ENCODE results near the gene SRSF4.

DNA sequence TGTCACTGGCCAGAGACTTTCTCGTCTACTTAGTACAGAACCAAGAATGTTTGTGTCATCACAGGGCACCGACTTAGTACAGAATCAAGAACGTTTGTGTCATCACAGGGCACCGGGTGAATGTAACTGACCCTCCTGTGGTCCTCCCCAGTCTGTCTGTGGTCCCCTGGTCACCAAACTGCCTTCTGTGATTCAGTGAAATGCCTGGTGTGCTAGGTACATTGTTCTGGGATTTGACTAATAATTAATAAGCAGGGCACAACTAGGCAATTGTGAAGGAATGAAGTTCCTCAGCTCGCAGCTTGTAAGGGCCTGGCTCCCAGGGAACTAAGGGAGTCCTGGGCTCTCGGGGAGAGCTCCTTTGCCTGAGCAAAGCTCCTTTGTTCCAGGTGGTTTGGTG is 41.8 kb upstream of the SRSF4 start:
- TF ChIP-seq, protein P1, sequence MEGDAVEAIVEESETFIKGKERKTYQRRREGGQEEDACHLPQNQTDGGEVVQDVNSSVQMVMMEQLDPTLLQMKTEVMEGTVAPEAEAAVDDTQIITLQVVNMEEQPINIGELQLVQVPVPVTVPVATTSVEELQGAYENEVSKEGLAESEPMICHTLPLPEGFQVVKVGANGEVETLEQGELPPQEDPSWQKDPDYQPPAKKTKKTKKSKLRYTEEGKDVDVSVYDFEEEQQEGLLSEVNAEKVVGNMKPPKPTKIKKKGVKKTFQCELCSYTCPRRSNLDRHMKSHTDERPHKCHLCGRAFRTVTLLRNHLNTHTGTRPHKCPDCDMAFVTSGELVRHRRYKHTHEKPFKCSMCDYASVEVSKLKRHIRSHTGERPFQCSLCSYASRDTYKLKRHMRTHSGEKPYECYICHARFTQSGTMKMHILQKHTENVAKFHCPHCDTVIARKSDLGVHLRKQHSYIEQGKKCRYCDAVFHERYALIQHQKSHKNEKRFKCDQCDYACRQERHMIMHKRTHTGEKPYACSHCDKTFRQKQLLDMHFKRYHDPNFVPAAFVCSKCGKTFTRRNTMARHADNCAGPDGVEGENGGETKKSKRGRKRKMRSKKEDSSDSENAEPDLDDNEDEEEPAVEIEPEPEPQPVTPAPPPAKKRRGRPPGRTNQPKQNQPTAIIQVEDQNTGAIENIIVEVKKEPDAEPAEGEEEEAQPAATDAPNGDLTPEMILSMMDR (IDR thresholded peaks at IDR 0.05 in 2 of 3, conservative IDR thresholded peaks at IDR 0.05 in 1 of 3; ENCODE audit: borderline replicate concordance in 1 of 3, insufficient read depth in 1 of 3, low read depth in 2 of 3, low read length in 2 of 3) = no peak
- no peak for TF ChIP-seq EZH2 (IDR thresholded peaks at IDR 0.05)
- no peak for TF ChIP-seq POLR2A (IDR thresholded peaks at IDR 0.05; ENCODE audit: borderline replicate concordance, extremely low read depth, insufficient read depth, insufficient read length)
- TF ChIP-seq YY1 (IDR thresholded peaks at IDR 0.05; ENCODE audit: extremely low read depth, insufficient replicate concordance, low read depth, low read length) = no peak
- no peak for TF ChIP-seq ZNF274 (IDR thresholded peaks at IDR 0.05; ENCODE audit: low read depth, low read length)
- TF ChIP-seq, protein P2, sequence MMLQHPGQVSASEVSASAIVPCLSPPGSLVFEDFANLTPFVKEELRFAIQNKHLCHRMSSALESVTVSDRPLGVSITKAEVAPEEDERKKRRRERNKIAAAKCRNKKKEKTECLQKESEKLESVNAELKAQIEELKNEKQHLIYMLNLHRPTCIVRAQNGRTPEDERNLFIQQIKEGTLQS (IDR thresholded peaks at IDR 0.05) = no peak
- TF ChIP-seq EZH2phosphoT487 (IDR thresholded peaks at IDR 0.05; ENCODE audit: borderline replicate concordance) = no peak
- no peak for TF ChIP-seq CEBPB (IDR thresholded peaks at IDR 0.05; ENCODE audit: low read depth)
- TF ChIP-seq JUND (IDR thresholded peaks at IDR 0.05) = no peak
- TF ChIP-seq POLR2AphosphoS5 (IDR thresholded peaks at IDR 0.05; ENCODE audit: low read depth, low read length) = no peak
- TF ChIP-seq ZBTB33 (IDR thresholded peaks at IDR 0.05; ENCODE audit: extremely low read depth, insufficient replicate concordance, low read length) = no peak
- TF ChIP-seq TCF7L2 (IDR thresholded peaks at IDR 0.05; ENCODE audit: borderline replicate concordance, extremely low read depth, insufficient read depth, insufficient read length) = no peak
- no peak for TF ChIP-seq CBX3 (IDR thresholded peaks at IDR 0.05; ENCODE audit: low read depth)

Measured in HCT116 (cell line).